GM21515 (cell line): ENCODE results near the gene DLK2.

ENCODE experiments used
- ATAC-seq: cut with Tn5 transposase; IDR thresholded peaks from one replicate; pipeline ENCODE4 v1.9.1; 2021; ENCODE audit not compliant: unreplicated experiment

Gene DLK2

GRCh38 chr6:43454290-43454695, 1.1 kb downstream of the DLK2 start:
- ATAC-seq: no peak

DNA sequence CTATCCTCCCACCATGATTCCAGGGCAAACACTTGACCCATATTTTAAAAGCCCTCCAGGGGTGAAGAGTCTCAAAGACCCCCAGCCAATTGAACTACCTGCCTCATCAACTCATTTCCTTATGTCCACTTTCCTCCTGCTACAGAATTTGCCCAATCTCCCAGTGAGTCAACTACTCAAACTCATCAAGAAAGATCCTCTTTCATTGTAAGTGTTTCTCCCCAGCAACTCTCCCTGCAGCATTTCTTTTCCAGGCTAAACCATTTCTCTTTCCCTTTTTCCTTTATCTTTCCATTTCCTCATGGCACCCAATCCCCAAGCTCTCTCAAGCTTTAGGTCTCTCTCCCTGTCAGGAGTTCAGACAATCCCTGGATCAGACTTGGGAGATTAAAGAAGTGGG, 1.5 kb downstream of the DLK2 start:
- ATAC-seq: no peak

DNA sequence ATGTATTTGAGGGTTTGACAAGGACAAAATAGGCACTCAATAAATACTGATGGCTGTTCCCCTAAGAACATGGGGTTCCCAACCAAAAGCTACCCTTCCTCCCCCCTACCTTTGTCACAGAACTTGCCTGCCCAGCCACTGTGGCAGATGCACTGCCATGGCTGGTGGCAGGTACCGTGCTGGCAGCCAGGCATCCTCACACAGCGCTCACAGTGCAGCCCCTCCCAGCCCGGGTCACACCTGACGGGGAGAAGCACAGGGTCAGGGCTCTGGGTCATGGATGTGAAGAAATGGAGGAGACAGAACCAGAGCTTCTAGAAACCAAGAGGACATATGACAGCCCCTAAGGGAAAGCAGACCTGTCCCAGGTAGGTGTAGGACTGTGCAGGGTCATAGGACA, 2.5 kb downstream of the DLK2 start:
- ATAC-seq: no peak

DNA sequence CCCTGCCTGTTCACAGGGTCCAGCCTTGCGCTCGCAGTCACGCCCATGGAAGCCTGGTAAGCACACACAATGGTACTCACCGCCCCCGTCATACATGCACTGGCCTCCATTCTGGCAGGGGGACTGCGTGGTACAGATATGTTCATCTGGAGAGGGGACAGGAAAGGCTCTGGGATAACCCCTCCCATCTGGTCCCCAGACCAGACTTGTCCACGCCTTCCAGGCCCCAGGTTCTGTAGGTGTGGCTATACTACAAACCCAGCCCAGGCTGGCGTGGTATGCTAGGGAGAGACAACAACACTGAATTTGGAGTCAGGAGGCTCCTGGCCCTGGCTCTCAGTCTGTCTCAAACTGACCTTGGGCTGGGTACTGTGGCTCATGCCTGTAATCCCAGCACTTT, 3.4 kb downstream of the DLK2 start:
- ATAC-seq: no peak

GRCh38 chr6:43451348-43451747, 4.0 kb downstream of the DLK2 start:
- ATAC-seq: no peak

DNA sequence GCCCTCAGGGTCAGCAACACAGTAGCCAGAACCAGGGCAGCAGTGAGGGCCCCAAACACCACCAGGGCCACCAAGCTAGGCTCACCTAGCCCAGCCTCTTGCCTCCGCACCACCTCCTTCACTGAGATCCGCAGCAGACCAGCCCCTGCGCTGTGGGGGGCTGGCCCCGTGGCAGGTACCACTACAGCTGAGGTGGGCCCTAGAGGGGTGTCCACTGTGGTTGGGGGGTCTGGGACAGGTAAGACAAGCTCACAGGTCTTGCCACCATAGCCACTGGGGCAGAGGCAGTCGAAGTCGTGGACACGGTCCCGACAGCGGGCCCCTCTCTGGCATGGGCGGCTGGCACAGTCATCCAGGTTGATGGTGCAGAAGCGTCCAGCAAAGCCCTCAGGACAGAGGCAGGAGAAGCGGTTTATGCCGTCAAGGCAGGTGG, 4.6 kb downstream of the DLK2 start:
- ATAC-seq: no peak

- ATAC-seq: no peak
Measured at GRCh38 chr6:43448916-43449315, 6.4 kb downstream of the DLK2 start.

- ATAC-seq: no peak
Measured at GRCh38 chr6:43447604-43448003, 7.7 kb downstream of the DLK2 start.

- no peak for ATAC-seq
Measured at GRCh38 chr6:43445576-43445975, 9.8 kb downstream of the DLK2 start.

- no peak for ATAC-seq
Measured at GRCh38 chr6:43444582-43444981, 10.8 kb downstream of the DLK2 start.

GRCh38 chr6:43444036-43444435, 11.3 kb downstream of the DLK2 start:
- ATAC-seq: no peak

DNA sequence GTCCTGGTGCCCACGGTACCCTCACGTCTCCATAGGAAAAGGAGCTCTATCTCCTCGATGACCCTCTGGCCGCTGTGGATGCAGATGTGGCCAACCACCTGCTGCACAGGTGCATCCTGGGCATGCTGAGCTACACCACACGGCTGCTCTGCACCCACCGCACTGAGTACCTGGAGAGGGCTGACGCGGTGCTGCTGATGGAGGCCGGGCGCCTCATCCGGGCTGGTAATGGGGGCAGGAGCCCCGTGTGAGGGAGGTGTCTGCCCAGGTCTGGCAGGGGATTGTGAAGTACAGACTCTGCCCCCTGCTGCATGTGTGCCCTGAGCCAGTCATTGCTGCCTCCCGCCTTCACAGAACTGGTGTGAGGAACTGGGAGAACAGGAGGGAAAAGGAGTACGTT, 12.4 kb downstream of the DLK2 start:
- ATAC-seq: no peak

GRCh38 chr6:43437700-43438099, 17.6 kb downstream of the DLK2 start:
- ATAC-seq: no peak

DNA sequence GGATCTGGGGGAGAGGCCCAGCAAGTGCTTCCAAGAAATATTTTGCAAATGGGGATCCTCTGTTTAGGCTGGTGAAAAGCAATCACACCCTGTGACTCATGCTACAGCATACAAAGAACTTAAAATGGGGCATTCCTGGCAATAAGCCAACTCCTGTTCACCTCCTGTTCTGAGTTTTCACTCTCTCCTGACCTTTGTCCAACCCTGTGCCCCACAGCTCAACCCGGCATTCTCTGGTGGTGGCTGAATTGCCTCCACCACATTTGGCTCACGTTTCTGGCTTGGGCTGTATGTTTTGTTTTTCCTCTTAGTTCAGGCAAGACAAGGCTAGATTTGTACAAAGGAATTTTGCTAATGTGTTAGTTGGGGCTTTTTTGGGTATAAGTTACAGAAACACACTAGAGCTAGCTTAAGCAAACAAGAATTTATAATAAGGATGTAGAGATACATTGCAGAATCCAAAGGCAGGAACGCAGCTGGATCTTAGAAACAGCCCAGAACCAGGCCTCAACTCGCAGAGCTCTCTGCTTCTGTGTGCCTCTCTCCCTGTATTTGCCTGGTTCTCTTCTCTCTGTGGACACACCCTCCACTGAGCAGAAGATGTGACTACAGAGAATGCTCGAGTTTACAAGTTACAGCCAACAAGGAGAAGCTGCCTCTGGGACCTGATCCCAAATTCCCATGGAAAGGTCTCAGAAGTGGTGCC, 18.6 kb downstream of the DLK2 start:
- no peak for ATAC-seq

DNA sequence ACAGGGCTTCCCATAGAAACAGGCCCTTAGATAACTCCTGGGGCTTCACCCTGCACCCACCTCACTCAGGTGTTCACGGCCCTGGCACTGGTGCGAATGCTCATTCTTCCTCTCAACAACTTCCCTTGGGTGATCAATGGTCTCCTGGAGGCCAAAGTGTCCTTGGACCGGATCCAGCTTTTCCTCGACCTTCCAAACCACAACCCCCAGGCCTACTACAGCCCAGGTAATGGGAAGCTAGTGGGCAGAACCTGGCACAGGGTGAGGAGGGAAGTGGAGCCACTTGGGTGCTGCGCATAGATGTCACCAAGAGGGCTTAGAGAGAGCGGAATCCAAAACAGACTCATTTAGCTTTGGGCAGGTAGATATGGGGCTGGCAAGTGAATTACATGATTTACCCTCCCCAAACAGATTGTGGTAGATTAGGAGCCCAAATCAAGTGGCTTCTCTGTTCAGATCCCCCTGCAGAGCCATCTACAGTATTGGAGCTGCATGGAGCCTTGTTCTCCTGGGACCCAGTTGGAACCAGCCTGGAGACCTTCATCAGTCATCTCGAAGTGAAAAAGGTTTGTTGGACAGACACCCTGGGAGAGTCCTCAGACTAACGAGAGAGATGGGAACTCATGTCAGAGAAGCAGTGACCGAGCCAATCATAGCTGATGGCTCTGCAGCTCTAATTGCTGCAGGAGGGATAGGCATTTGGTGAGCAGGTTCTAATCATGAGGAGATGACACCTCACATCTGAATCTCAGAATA, 19.5 kb downstream of the DLK2 start:
- no peak for ATAC-seq

- ATAC-seq: no peak
Measured at GRCh38 chr6:43434943-43435342, 20.4 kb downstream of the DLK2 start.

DNA sequence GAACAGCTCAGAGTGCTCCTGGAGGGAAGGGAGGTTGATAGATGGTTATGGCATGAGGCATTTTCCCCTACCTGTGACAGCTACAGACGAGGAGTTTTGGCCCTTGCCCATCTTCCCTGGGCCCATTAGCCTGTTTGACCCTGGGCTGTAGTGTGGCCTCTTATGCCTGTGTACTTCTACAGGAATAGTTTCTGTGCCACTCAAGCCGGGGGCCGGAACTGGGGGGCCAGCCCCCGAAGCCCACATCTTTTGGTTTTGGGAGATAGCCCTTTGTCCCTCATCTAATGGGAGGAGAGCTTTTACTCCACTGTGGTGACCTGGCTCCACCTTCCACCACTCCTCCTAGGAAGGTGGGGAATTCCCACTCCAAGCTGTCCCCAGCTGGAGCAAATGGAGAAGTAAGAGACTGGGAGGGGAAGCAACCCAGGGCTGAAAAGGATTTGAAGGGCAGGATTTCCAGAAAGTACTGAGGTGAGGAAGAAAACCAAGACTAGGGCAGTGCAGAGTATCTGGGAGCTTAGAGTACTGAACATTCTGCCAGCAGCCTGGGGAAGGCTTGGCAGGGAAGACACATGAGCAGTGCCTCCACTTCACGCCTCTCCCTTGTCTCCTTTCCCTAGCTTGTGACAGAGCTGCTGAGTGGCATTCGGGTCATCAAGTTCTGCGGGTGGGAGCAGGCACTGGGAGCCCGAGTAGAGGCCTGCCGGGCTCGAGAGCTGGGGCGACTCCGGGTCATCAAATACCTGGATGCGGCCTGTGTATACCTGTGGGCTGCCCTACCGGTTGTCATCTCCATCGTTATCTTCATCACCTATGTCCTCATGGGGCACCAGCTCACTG, 21.1 kb downstream of the DLK2 start:
- no peak for ATAC-seq

DNA sequence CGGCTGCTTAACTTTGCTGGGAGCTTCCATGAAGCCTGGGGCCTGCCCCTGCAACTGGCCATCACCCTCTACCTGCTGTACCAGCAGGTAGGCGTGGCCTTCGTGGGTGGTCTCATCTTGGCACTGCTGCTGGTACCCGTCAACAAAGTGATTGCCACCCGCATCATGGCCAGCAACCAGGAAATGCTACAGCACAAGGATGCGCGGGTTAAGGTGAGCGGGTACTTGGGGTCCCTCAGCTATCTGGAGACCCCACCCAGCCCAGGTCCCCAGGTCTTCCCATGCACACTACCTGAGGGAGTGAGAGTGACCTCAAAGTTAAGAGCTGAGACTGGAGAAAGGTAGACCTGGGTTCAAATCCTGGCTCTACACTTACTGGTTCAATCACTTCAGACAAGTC, 22.2 kb downstream of the DLK2 start:
- ATAC-seq: no peak

DNA sequence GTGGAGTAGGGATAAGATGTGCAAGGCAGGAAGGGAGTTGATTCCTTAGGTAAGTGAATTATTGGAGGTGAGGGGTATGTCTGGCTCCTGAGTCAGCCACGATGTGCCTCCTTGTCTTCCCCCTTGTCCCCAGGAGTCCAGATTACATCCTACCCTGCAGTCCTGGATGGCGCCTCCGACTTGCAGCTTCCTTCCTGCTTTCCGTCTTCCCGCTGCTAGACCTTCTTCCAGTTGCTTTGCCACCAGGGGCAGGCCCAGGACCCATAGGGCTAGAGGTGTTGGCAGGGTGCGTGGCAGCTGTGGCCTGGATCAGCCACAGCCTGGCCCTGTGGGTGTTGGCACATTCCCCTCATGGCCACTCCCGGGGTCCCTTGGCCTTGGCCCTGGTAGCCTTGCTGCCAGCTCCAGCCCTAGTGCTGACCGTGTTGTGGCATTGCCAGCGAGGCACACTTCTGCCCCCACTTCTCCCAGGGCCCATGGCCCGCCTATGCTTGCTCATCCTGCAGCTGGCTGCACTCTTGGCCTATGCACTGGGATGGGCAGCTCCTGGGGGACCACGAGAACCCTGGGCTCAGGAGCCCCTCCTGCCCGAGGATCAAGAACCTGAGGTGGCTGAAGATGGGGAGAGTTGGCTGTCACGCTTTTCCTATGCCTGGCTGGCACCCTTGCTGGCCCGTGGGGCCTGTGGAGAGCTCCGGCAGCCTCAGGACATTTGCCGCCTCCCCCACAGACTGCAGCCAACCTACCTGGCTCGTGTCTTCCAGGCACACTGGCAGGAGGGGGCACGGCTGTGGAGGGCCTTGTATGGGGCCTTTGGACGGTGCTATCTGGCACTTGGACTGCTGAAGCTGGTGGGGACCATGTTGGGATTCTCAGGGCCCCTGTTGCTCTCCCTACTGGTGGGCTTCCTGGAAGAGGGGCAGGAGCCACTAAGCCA, 23.1 kb downstream of the DLK2 start:
- no peak for ATAC-seq

DNA sequence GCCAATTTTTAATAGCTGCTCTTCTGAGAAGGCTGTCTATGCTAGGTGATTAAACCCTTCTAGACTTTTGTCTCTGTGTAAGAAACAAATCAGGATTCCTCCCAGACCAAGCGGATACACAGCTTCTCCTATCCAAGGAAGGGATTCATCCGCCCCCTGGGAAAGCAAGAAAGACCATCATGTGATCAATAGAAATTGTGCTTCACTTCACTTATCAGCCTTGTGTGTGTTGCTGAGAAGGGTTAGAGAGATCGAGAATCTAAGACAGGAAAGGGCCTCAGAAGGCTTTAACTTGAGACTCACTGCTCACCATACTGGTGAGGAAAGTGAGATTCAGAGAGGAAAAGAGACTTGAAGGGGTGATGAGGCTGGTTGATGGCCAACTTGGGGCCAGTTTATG, 26.5 kb downstream of the DLK2 start:
- no peak for ATAC-seq

- ATAC-seq: no peak
Measured at GRCh38 chr6:43428112-43428570, 27.2 kb downstream of the DLK2 start.
